Epithelial cell of esophagus (primary cell): ENCODE data around the gene SPATA45.
"Not testable (repeated sequence)": the region's sequence is repeated elsewhere in the genome, so short reads cannot be mapped to it uniquely, and the experiment has no call there.

Source experiments
- DNase-seq: peaks from one replicate; pipeline ENCODE4 v3.0.0; 2010; ENCODE audit warnings: low read depth
- H3K4me3 ChIP-seq: 2 replicates; pipeline ENCODE4 v1.5.1; 2011; ENCODE audit warnings: mild to moderate bottlenecking, low read length, control low read depth
- CTCF ChIP-seq: IDR thresholded peaks from 2 replicates; pipeline ENCODE4 v1.5.1; 2011; ENCODE audit warnings: low read depth, mild to moderate bottlenecking, low read length, control low read depth, inconsistent platforms; ENCODE audit not compliant: insufficient read depth; ENCODE audit errors: missing control alignments

Gene SPATA45

GRCh38 chr1:212856755-212857154 is 9.3 kb upstream of the SPATA45 start:
- no peak for TF ChIP-seq CTCF
- no peak overlapping the region for H3K4me3 ChIP-seq
- DNase-seq = no peak

- DNase-seq = no peak
- H3K4me3 ChIP-seq = no peak overlapping the region
- no peak for TF ChIP-seq CTCF
These were observed 6.2 kb upstream of the SPATA45 start for GRCh38 chr1:212853658-212854057.

- DNase-seq = no peak
- no peak overlapping the region for H3K4me3 ChIP-seq
- TF ChIP-seq CTCF = no peak
These were observed 4.7 kb upstream of the SPATA45 start for GRCh38 chr1:212852105-212852688.

- not testable (repeated sequence) for DNase-seq, H3K4me3 ChIP-seq
These were observed 2.9 kb downstream of the SPATA45 start for GRCh38 chr1:212844521-212844920.

- peak; percentile 14 for DNase-seq
- no peak overlapping the region for H3K4me3 ChIP-seq
- no peak for TF ChIP-seq CTCF
These were observed 9.3 kb downstream of the SPATA45 start for GRCh38 chr1:212838145-212838544.

- DNase-seq = peak; percentile 2
- not testable (repeated sequence) for H3K4me3 ChIP-seq
These were observed 13.9 kb downstream of the SPATA45 start for GRCh38 chr1:212833211-212834207.

- DNase-seq = no peak
- no peak for TF ChIP-seq CTCF
- no peak overlapping the region for H3K4me3 ChIP-seq
These were observed 19.1 kb downstream of the SPATA45 start for GRCh38 chr1:212828395-212828794.

- DNase-seq = no peak
- H3K4me3 ChIP-seq = no peak overlapping the region
- TF ChIP-seq CTCF = no peak
These were observed 19.6 kb downstream of the SPATA45 start for GRCh38 chr1:212827831-212828278.
